NCI-H2196 treated with DMSO at 0.1 percent for 48 hours (cell line): Measurements from ENCODE around the gene PALLD.
"Not testable (repeated sequence)": the region's sequence is repeated elsewhere in the genome, so short reads cannot be mapped to it uniquely, and the experiment has no call there.

Experiments used
- DNase-seq: peaks from one replicate; lab custom pipeline; 2025; ENCODE audit not compliant: unreplicated experiment; lab: John Stamatoyannopoulos, UW

The PALLD gene

DNA sequence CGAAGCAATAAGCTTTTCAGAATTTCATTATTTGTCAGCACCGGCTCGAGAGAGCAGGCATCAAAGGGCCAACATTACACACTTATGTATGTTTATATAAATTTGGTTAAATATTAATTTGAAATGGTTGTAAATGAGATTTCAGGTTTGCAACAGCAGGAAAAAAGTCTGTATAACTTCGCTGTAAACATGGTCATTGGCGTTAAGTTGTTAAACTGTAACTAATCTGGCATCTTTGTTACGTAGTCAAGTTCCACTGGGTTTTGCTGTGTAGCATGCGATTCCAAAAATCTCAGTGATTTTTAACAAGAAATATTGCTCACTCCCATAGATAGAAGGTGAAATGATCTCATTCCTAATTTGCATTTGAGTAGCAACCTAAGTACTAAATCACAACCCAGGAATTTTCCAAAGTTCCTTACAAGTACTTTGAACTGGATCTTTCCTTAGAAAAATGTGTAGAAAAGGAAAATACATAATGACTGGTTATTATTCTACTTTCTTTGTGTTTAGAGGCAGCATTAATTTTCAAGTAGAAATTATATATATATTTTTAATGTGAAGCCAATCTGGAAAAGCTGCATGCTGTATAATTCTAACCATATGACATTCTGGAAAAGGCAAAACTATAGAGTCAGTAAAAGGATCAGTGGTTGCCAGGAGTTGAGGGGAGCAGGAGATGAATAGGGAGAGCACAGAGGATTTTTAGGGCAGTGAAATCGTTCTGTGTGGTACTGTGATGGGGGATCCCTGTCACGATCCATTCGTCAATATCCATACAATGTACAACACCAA is 291.1 kb downstream of the PALLD start:
- no peak for DNase-seq

DNA sequence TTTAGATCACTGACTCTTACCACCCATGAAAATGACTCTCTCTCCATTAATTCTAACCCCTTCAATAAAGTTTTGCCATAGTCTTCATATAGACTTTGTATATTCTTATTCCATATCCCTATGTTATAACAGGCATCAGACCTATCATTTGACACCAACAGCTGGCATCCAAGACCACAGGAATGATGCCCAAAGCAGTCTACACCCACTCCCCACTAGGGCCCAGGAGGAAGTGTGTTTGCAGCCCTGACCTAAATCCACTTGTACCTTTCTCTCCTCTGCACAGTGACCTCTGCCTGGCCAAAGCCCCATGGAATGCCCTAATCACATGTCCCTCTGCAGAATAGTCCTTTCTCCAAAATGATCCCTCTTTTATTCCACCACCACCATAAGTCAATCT is 294.0 kb downstream of the PALLD start:
- no peak for DNase-seq

DNA sequence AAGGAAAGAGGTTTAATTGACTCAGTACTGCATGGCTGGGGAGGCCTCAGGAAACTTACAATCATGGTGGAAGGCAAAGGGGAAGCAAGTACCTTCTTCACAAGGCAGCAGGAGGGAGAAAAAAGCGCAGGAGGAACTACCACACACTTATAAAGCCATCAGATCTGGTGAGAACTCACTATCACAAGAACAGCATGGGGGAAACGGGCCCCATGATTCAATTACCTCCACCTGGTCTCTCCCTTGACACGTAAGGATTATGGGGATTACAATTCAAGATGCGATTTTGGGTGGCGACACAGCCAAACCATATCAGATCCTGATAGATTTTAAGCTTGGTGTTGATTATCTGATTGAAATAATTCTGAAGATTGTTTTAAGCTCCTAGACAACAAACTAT is 294.5 kb downstream of the PALLD start:
- no peak for DNase-seq

GRCh38 chr4:168793542-168793941 is 296.7 kb downstream of the PALLD start:
- no peak for DNase-seq

DNA sequence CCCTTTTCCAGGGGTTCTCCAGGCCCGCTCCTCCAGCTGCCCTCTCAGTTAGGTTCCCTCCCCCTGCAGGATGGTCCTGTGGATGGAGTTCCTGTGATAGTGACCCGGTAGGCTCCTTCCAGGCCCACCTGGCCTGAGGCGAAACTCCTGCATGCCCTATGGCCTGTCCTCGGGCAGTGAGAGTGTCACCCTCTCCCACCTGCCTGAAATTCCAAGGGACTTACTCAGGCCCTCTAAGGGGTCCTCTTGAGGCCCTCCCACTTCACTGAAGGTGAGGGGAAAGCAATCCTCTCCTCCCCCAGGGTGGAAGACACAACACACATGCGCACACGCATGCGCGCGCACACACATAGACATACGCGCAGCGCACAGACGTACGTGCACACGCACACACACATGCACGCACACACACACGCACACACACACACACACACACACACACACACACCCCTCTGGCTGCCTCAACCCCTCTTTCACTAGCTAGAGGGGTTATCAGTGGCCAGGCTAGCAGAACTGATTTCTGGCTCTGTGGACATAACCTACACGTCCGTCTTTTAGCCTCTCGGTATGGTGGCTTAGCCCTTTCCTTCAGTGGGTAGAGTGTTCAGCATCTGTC is 297.3 kb downstream of the PALLD start:
- DNase-seq = no peak

DNA sequence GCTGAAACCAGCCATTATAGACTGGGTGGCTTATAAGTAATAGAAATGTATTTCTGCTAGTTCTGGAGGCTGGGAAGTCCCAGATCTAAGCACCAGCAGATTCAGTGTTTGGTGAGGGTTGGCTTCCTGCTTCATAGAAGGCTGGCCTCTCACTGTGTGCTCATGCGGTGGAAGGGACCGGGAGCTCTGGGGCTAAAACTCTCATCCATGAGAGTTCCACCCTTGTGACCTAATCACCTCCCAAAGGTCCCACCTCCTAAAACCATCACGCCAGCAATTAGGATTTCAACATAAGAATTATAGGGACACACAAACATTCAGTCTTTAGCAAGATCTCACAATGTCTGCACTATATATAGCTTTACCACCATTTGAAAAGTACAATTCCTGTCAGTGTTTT is 298.0 kb downstream of the PALLD start:
- DNase-seq = no peak

GRCh38 chr4:168795346-168795745 is 298.5 kb downstream of the PALLD start:
- no peak for DNase-seq

DNA sequence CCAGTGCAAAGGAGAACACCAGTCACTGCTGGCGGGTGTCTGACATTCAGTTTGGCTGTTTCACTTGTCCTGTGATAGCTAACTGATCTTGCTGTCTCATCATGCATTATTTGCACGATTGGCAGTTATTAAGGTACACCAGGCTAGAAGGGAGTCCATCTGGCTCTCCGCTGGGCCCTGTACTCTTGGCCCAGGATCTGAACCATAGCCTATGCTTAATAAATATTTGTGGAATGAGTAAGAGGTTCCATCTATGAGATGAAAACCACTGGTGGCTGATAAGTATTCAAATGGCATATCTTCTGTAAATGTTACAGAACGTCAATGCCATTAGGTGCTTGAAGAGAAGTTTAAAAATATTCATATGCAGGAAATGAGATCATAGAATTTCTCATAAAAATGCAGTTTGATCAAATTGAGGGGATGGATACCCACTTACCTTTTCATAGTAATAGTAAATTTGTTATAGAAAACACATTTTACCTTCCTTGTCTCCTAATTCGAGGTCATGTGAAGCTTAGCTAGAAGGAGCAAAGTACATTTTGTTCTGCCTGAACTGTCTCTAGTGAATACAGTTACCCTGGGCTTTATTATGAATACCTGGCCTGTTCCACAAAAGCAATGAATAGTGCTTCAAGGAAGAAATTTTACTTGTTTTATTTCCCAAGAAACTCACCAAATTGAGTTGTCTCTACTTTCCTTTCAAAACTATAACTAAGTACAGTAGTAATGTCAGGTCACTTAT is 299.7 kb downstream of the PALLD start:
- no peak for DNase-seq

GRCh38 chr4:168797194-168797593 is 300.3 kb downstream of the PALLD start:
- DNase-seq = no peak

DNA sequence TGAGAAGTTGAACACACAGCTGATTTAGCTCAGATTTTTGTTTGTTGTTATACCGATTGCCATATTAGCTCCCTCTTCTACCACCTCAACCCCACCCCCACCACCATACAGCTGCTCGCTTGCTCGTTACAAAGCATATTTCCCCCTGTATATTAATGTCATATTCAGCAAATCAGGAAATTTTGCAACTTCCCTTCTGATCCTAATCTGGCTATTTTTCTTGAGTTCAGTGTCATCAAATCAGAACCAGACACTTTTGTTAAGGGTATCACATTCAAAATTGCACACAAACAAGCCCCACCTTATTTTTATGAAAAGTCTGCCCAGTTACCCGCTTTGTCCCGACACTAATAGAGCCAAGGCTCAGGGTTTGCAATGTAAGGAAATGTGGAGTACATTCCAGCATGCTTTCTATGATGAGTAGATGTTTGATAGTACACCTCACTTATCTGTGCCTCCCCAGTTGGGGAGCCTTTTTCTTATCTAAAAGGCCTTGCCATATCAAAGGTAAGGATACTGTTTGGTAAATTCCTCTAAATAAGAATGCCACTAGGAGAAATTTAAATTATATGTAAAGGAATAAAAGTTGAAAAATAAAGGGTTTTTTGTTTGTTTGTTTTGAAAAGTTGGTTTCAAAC is 301.0 kb downstream of the PALLD start:
- DNase-seq = no peak

- DNase-seq = no peak
Observed at GRCh38 chr4:168800926-168801325, 304.1 kb downstream of the PALLD start.

GRCh38 chr4:168802222-168802621 is 305.4 kb downstream of the PALLD start:
- no peak for DNase-seq

DNA sequence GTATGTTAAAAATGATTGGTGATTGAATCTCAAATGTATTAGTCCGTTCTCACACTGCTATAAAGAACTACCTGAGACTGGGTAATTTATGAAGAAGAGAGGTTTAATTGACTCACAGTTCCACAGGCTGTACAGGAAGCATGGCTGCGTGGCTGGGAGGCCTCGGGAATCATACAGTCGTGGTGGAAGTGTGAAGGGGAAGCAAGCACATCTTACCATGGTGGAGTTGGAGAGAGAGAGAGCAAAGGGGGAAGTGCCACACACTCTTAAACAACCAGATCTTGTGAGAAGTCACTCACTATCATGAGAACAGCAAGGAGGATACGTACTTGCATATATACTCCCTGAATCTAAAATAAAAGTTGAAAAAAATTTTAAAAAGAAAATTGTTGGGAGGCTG is 306.2 kb downstream of the PALLD start:
- DNase-seq = not testable (repeated sequence)

DNA sequence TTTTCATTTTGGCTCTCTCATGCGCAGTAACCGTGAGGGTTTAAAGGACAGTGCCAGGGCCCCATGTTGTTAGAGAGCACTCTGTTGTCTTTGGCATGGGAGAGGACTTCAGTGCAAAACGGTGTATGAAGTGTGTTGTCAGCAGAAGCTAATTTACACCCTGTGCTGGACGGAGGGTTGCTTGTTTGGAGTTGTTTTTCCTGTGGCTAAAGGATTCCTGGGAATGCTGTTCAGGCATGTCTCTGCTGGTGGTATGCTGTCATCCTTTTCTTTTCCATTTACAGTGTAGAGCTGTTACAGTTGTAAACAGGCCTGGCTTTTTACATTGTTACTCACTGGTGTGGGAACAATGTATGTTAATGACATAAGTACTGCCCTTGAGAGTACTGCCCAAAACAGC is 306.9 kb downstream of the PALLD start:
- no peak for DNase-seq

- no peak for DNase-seq
Observed at GRCh38 chr4:168804146-168804545, 307.3 kb downstream of the PALLD start.

- DNase-seq = no peak
Observed at GRCh38 chr4:168805341-168805740, 308.5 kb downstream of the PALLD start.

- DNase-seq = not testable (repeated sequence)
Observed at GRCh38 chr4:168806247-168806646, 309.4 kb downstream of the PALLD start.

- DNase-seq = no peak
Observed at GRCh38 chr4:168811207-168811606, 314.4 kb downstream of the PALLD start.

GRCh38 chr4:168811786-168812651 is 315.2 kb downstream of the PALLD start:
- no peak for DNase-seq

- DNase-seq = no peak
Observed at GRCh38 chr4:168812806-168813205, 316.0 kb downstream of the PALLD start.

DNA sequence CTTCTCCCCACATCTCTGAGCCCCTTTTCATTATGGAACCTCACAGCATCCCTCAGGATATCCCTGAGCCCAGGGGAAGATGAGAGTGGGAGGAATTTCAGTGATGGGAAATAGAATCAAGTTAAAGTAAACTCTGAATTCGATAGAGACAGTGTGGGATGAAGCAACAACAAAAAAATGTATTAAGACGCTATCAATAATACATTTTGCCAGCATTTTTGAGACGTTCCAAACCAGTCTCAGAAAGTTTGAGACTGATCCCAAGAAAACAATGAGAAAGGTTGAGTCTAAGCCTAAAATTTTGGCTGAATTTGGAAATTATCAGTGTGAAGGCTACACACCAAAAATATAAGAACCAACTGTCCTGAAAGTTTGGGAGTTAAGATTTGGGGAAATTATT is 317.0 kb downstream of the PALLD start:
- DNase-seq = no peak
